Gastroesophageal sphincter (tissue), 3 donors: Measurements from ENCODE around the gene ALG12.

Experiments used
- EP300 ChIP-seq: sonication (generic); formaldehyde crosslinking; IDR thresholded peaks from one replicate; pipeline ENCODE4 v1.6.1; 2017; ENCODE audit warnings: antibody characterized with exemption, mild to moderate bottlenecking
- POLR2A ChIP-seq, 2 donors: fragments of 450-650 bp; IDR thresholded peaks; one replicate each; pipeline ENCODE4 v1.6.1; 2017; ENCODE audit warnings: antibody characterized with exemption in 2 of 2, mild to moderate bottlenecking in 2 of 2, moderate library complexity in 1 of 2
- TF ChIP-seq, protein P1 (sequence below), 4 experiments: fragments of 200-600 bp in 2 of 4; fragments of 450-650 bp in 2 of 4; sonication (generic) in 1 of 4; IDR thresholded peaks; one replicate each; pipeline ENCODE4 v1.5.1; 2017 to 2019; ENCODE audit warnings: antibody characterized with exemption in 4 of 4, mild to moderate bottlenecking in 2 of 4, moderate library complexity in 2 of 4

DNA sequence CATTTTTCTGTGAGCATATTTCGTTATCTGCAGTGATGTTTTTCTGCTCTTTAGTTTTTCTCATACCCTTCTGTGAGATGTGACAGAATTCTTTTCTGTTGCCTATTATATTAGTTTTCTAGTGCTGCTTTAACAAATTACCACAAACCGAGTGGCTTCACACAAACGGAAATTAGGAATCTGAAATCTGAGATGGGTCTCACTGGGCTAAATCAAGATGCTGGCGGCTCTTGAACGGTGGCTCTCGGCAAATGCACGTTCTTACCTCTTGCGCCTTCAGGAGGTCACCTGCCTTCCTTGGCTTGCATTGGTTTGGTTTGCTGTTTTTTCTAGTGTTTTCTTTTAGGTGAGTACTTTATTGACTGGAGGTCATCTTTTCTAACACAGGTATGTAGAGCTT lies 51.6 kb downstream of the ALG12 start:
- TF ChIP-seq, protein P1, sequence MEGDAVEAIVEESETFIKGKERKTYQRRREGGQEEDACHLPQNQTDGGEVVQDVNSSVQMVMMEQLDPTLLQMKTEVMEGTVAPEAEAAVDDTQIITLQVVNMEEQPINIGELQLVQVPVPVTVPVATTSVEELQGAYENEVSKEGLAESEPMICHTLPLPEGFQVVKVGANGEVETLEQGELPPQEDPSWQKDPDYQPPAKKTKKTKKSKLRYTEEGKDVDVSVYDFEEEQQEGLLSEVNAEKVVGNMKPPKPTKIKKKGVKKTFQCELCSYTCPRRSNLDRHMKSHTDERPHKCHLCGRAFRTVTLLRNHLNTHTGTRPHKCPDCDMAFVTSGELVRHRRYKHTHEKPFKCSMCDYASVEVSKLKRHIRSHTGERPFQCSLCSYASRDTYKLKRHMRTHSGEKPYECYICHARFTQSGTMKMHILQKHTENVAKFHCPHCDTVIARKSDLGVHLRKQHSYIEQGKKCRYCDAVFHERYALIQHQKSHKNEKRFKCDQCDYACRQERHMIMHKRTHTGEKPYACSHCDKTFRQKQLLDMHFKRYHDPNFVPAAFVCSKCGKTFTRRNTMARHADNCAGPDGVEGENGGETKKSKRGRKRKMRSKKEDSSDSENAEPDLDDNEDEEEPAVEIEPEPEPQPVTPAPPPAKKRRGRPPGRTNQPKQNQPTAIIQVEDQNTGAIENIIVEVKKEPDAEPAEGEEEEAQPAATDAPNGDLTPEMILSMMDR (IDR thresholded peaks at IDR 0.05): no peak
- TF ChIP-seq EP300 (no peak), POLR2A (IDR thresholded peaks at IDR 0.05) (no peak)
